GM10248 (cell line): ENCODE measurements around the gene IL20RB.

Experiments used
- CTCF ChIA-PET: fragments of 300-600 bp; sonication (Branson Sonifier 250); formaldehyde crosslinking; extraction: SDS; loops from one replicate; lab custom pipeline; 2021; ENCODE audit warnings: antibody characterized with exemption; lab: Yijun Ruan, JAX
- POLR2A ChIA-PET: fragments of 350-650 bp; sonication (Branson Sonifier 250); formaldehyde crosslinking; extraction: SDS; loops from one replicate; lab custom pipeline; 2020; ENCODE audit warnings: antibody characterized with exemption; lab: Yijun Ruan, JAX
- DNase-seq: peaks from one replicate; pipeline ENCODE4 v3.0.0; 2012; ENCODE audit errors: extremely low spot score
- TF ChIP-seq, protein P1 (sequence below): IDR thresholded peaks from 2 replicates; pipeline ENCODE4 v1.5.1; 2012; ENCODE audit warnings: mild to moderate bottlenecking, low read depth; ENCODE audit errors: extremely low read depth, missing control alignments, control extremely low read depth

The IL20RB gene

DNA sequence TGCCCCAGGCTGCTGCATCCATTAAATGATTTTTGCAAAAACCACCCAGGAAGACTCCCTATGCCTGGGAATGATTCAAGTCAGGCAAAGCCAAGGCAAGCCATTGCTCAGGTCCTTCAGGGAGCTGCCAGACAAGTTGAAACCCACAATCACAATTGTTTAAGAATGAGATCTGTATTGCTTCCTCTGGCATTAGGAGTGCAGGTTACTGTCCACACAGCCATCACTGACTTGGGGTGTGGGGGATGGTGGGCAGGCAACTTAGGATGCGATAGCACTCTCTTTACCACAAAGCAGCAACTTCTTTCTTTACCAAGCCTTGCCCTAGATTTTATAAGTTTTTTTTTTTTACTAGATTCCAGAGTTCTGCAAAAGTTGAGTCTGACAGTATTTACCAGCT lies 15.0 kb upstream of the IL20RB start:
- CTCF ChIA-PET: interaction anchor here (1.6 kb wide), 1 partner anchor 190 kb away, joined by 3 read pairs; the partner anchor contains the start of gene STAG1
- TF ChIP-seq, protein P1, sequence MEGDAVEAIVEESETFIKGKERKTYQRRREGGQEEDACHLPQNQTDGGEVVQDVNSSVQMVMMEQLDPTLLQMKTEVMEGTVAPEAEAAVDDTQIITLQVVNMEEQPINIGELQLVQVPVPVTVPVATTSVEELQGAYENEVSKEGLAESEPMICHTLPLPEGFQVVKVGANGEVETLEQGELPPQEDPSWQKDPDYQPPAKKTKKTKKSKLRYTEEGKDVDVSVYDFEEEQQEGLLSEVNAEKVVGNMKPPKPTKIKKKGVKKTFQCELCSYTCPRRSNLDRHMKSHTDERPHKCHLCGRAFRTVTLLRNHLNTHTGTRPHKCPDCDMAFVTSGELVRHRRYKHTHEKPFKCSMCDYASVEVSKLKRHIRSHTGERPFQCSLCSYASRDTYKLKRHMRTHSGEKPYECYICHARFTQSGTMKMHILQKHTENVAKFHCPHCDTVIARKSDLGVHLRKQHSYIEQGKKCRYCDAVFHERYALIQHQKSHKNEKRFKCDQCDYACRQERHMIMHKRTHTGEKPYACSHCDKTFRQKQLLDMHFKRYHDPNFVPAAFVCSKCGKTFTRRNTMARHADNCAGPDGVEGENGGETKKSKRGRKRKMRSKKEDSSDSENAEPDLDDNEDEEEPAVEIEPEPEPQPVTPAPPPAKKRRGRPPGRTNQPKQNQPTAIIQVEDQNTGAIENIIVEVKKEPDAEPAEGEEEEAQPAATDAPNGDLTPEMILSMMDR: no peak
- DNase-seq: no peak
- POLR2A ChIA-PET: no interaction called here

DNA sequence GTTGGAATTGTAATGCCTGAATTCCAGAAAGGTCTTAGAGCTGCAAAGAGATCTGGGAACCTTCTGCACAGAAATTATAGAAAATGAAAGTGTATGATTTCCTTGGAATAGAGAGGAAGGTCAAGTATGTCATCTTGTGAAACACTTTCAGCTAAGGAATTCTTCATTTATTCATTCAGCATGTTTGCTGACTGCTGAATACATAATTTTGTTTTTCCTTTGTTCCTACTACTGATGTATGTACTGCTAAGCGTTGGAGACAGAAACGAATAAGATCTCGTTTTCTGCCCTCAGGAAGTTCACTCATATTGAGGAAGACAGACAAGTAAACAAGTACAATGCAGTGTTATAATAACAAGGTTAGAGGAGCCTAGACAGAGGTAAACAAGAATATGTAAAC lies 14.3 kb upstream of the IL20RB start:
- no peak for DNase-seq
- POLR2A ChIA-PET: no interaction called here
- TF ChIP-seq, protein P1: no peak
- CTCF ChIA-PET: no interaction called here

DNA sequence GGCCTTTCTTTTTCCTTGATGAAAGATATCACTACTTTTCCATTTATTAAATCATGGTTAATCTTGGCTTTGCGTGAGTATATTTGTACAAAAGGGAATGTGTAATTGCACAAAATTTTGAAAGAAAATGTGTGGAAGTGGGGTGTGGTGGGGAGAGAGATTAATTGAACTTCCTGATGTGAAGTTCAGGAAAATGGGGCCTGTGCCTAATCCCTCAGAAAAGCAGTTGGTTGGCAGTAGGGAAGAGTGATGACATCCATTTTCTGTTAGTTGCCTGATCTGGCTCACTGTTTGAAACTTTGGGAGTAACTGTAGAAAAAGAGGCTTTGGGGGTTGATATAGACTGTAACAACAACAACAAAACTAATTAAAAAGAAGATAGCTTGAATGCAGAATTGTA lies 10.8 kb upstream of the IL20RB start:
- ChIA-PET POLR2A (no interaction called here), CTCF (interaction anchor here (1.2 to 1.3 kb wide), 2 partner anchors 10 to 195 kb away, joined by 5 to 6 read pairs; partner anchors contain the start of gene STAG1)
- TF ChIP-seq, protein P1: no peak
- DNase-seq: no peak

DNA sequence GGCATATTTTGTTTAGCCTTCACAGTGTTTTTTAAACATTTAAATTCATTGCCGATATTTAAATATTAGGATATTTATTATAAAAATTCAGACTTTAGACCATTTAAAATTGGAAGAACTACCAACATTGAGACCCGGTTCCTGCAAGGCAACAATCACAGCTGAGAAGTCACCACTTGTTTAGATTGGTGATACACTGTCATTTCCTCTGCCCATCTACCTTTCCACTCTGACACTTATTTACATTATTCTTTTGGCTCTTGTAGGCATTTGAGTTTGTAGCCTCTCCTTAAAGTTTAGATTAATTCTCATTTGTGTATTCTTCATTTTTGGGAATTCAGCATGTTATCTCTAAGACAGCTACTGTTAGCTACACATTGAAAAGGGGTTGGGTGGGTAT lies 10.3 kb upstream of the IL20RB start:
- ChIA-PET POLR2A (no interaction called here), CTCF (interaction anchor here (1.2 to 1.3 kb wide), 2 partner anchors 9 to 195 kb away, joined by 5 to 6 read pairs; partner anchors contain the start of gene STAG1)
- DNase-seq: no peak
- TF ChIP-seq, protein P1: no peak

GRCh38 chr3:136949146-136949545 lies 8.6 kb upstream of the IL20RB start:
- POLR2A ChIA-PET: no interaction called here
- TF ChIP-seq, protein P1: no peak
- CTCF ChIA-PET: interaction anchor here (1.0 kb wide), 1 partner anchor 11 kb away, joined by 5 read pairs; no protein-coding TSS in a partner anchor
- DNase-seq: no peak

GRCh38 chr3:136949708-136950107 lies 8.1 kb upstream of the IL20RB start:
- CTCF ChIA-PET: interaction anchor here (1.7 to 2.9 kb wide), 3 partner anchors 11 to 197 kb away, joined by 4 to 16 read pairs (median 10); partner anchors contain the start of gene STAG1
- no peak for DNase-seq
- POLR2A ChIA-PET: no interaction called here
- TF ChIP-seq, protein P1: no peak

- TF ChIP-seq, protein P1: no peak
- no peak for DNase-seq
- ChIA-PET CTCF (interaction anchor here (1.1 to 2.9 kb wide), 7 partner anchors 10 to 875 kb away, joined by 3 to 16 read pairs (median 3); partner anchors contain the start of gene STAG1), POLR2A (no interaction called here)
Measured at GRCh38 chr3:136950623-136951022, 7.2 kb upstream of the IL20RB start.
